Measurements from ENCODE around the gene NAALADL2.
A peak's percentile ranks its signal among the peaks of the same experiment; 100 is the strongest.

The NAALADL2 gene

GRCh38 chr3:175421902-175422301 lies 562.8 kb downstream of the NAALADL2 start:
- no peak for TF ChIP-seq YY1 (IDR thresholded peaks at IDR 0.05; ENCODE audit: low read depth)
- no peak for TF ChIP-seq FOXM1 (IDR thresholded peaks at IDR 0.05; ENCODE audit: borderline replicate concordance, low read depth)
- TF ChIP-seq RAD21 (IDR thresholded peaks at IDR 0.05; ENCODE audit: low read depth), result no peak
- TF ChIP-seq MAX (IDR thresholded peaks at IDR 0.05), result no peak
- TF ChIP-seq TCF12 (IDR thresholded peaks at IDR 0.05; ENCODE audit: low read depth), result no peak
- TF ChIP-seq, protein P1, sequence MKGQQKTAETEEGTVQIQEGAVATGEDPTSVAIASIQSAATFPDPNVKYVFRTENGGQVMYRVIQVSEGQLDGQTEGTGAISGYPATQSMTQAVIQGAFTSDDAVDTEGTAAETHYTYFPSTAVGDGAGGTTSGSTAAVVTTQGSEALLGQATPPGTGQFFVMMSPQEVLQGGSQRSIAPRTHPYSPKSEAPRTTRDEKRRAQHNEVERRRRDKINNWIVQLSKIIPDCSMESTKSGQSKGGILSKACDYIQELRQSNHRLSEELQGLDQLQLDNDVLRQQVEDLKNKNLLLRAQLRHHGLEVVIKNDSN (IDR thresholded peaks at IDR 0.05), result no peak
- TF ChIP-seq EGR1 (IDR thresholded peaks at IDR 0.05), result no peak
- no peak for TF ChIP-seq EP300 (IDR thresholded peaks at IDR 0.05; ENCODE audit: borderline replicate concordance)
- TF ChIP-seq CREB1 (IDR thresholded peaks at IDR 0.05; ENCODE audit: low read depth), result no peak
- no peak for TF ChIP-seq TAF1 (IDR thresholded peaks at IDR 0.05; ENCODE audit: low read depth)
- no peak for TF ChIP-seq TEAD4 (IDR thresholded peaks at IDR 0.05)

DNA sequence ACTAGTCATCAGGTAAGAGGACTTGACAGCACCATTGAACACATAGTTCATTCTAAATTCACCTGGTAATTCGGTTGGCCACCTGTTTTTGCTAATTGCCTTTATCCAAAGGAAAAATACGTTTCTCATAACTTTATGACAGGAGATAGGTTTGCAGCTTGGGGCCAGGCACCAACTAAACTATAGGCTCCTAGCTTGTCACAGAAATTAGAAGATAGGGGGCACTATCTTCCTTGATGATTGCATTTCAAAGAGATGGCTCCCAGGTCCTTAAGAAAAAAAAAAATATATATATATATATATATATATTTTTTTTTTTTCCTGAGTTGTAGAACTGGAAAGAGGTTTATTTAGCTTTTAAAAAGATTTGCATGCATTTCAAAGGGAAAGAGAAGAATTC lies 563.6 kb downstream of the NAALADL2 start:
- TF ChIP-seq RAD21 (IDR thresholded peaks at IDR 0.05; ENCODE audit: low read depth) (peak; percentile 28; the same call in 1 of the 2 replicates), TCF12 (IDR thresholded peaks at IDR 0.05; ENCODE audit: low read depth) (no peak)

DNA sequence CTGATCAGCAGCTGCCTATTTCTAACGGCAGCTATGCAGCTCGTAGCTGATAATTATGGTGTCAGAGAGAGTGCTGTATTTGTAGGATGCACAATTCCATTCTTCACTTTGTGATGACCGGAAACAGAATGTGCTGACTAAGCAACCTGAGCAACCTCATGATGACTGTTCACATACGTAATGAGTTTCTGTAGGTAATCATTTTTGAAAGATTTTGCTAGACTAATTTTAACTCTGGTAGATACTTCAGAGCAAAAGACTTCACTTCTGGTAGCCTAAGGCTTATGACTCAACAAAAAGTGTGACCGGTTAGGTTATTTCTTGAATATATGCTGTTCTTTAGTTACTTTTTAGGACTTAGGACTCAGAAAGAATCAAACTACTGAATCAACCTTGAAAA lies 567.7 kb downstream of the NAALADL2 start:
- no peak for TF ChIP-seq TAF1 (IDR thresholded peaks at IDR 0.05; ENCODE audit: low read depth)
- TF ChIP-seq ZBTB7A (IDR thresholded peaks at IDR 0.05; ENCODE audit: low read depth), result no peak
- no peak for TF ChIP-seq TCF12 (IDR thresholded peaks at IDR 0.05; ENCODE audit: low read depth)
- no peak for TF ChIP-seq CEBPB (IDR thresholded peaks at IDR 0.05)
- no peak for TF ChIP-seq CREB1 (IDR thresholded peaks at IDR 0.05; ENCODE audit: low read depth)
- no peak for TF ChIP-seq MAX (IDR thresholded peaks at IDR 0.05)
- TF ChIP-seq FOXM1 (IDR thresholded peaks at IDR 0.05; ENCODE audit: borderline replicate concordance, low read depth), result no peak

- TF ChIP-seq TEAD4 (IDR thresholded peaks at IDR 0.05) (no peak), RAD21 (IDR thresholded peaks at IDR 0.05; ENCODE audit: low read depth) (no peak), MAX (IDR thresholded peaks at IDR 0.05) (no peak), TAF1 (IDR thresholded peaks at IDR 0.05; ENCODE audit: low read depth) (no peak), TCF12 (IDR thresholded peaks at IDR 0.05; ENCODE audit: low read depth) (no peak), ZBTB7A (IDR thresholded peaks at IDR 0.05; ENCODE audit: low read depth) (no peak), YY1 (IDR thresholded peaks at IDR 0.05; ENCODE audit: low read depth) (no peak), EGR1 (IDR thresholded peaks at IDR 0.05) (no peak), FOXM1 (IDR thresholded peaks at IDR 0.05; ENCODE audit: borderline replicate concordance, low read depth) (no peak)
Observed at GRCh38 chr3:175428466-175428865, 569.3 kb downstream of the NAALADL2 start.

DNA sequence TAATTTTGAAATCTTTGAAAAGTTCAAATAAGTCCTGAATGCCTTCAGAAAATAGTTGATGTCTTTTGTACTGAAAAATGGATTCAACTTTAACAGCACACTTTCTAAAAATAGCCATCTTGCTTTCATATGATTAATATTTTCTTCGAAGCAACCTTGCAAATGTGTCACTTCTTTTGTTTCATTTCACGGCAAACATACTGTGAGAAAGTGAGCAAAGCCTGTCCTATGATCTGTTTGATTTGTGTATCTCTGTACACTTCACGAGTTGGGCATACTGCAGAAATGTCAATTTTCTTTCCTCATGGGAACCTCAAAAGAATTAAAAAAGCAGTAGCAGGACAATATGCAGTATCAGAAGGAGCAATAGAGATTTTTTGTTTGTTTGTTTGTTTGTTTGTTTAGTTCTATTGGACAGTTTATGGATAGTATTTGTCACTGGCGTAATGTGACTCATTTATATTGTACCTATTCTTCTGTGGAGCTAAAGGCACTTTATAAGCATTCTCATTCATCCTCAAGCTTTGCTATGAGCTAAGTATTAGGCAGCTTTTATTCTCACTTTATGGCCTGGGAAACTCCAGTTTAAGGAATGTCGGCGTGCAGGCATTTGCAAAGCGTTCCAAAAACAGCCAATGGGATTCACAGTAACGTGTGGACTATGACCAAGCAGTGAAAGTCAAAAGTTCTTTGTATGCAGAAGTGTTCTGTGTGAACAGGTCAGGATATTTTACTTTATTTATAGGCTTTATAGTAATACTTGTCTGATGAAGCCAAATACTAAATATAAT lies 572.0 kb downstream of the NAALADL2 start:
- TF ChIP-seq, protein P1 (IDR thresholded peaks at IDR 0.05), result no peak
- TF ChIP-seq TCF12 (IDR thresholded peaks at IDR 0.05; ENCODE audit: low read depth), result no peak
- TF ChIP-seq REST (IDR thresholded peaks at IDR 0.05; ENCODE audit: low read depth), result no peak
- TF ChIP-seq EGR1 (IDR thresholded peaks at IDR 0.05), result no peak
- no peak for TF ChIP-seq CEBPB (IDR thresholded peaks at IDR 0.05)
- no peak for TF ChIP-seq MAX (IDR thresholded peaks at IDR 0.05)
- no peak for TF ChIP-seq TAF1 (IDR thresholded peaks at IDR 0.05; ENCODE audit: low read depth)
- no peak for TF ChIP-seq FOXM1 (IDR thresholded peaks at IDR 0.05; ENCODE audit: borderline replicate concordance, low read depth)

- TF ChIP-seq EGR1 (IDR thresholded peaks at IDR 0.05) (no peak), FOXM1 (IDR thresholded peaks at IDR 0.05; ENCODE audit: borderline replicate concordance, low read depth) (no peak), TAF1 (IDR thresholded peaks at IDR 0.05; ENCODE audit: low read depth) (no peak), NFIC (IDR thresholded peaks at IDR 0.05) (no peak), MAX (IDR thresholded peaks at IDR 0.05) (no peak), CREB1 (IDR thresholded peaks at IDR 0.05; ENCODE audit: low read depth) (no peak)
- TF ChIP-seq, protein P1 (IDR thresholded peaks at IDR 0.05), result no peak
Observed at GRCh38 chr3:175432376-175433025, 573.4 kb downstream of the NAALADL2 start.
